GM12864 (cell line): Measurements from ENCODE around the gene AMH.

Source experiments
- DNase-seq: peaks from one replicate; pipeline ENCODE4 v3.0.0-alpha.2; 2011; ENCODE audit warnings: low read depth
- H3K4me3 ChIP-seq: 2 replicates; pipeline ENCODE4 v1.5.1; 2011; ENCODE audit warnings: mild to moderate bottlenecking, low read depth, low read length, control low read depth
- CTCF ChIP-seq: IDR thresholded peaks from 2 replicates; pipeline ENCODE4 v1.5.1; 2011; ENCODE audit warnings: low read depth, mild to moderate bottlenecking, moderate library complexity, low read length, control low read depth, inconsistent platforms; ENCODE audit errors: missing control alignments

AMH gene

GRCh38 chr19:2226051-2226839 lies 22.9 kb upstream of the AMH start:
- no peak for DNase-seq
- no peak overlapping the region for H3K4me3 ChIP-seq
- TF ChIP-seq CTCF = no peak

- no peak for TF ChIP-seq CTCF
- no peak for DNase-seq
- no peak overlapping the region for H3K4me3 ChIP-seq
These were observed 22.2 kb upstream of the AMH start for GRCh38 chr19:2226840-2227360.

- no peak overlapping the region for H3K4me3 ChIP-seq
- TF ChIP-seq CTCF = peak; percentile 33
- peak; percentile 87 for DNase-seq
These were observed 21.5 kb upstream of the AMH start for GRCh38 chr19:2227415-2228156.

GRCh38 chr19:2228157-2229030 lies 20.7 kb upstream of the AMH start:
- no peak for DNase-seq
- no peak overlapping the region for H3K4me3 ChIP-seq
- no peak for TF ChIP-seq CTCF

- TF ChIP-seq CTCF = no peak
- H3K4me3 ChIP-seq = no peak overlapping the region
- DNase-seq = no peak
These were observed 19.8 kb upstream of the AMH start for GRCh38 chr19:2229103-2230032.
